ENCODE data around the gene UBE2J1. TPM values are rescaled to one million over a fixed set of nuclear protein-coding genes. Genes with fewer than 3 reads are reported as not detected.

UBE2J1 gene
- total and polyA plus RNA-seq, 3 experiments from 2014 or later = 27.1 to 36.0 (median 27.2) TPM

DNA sequence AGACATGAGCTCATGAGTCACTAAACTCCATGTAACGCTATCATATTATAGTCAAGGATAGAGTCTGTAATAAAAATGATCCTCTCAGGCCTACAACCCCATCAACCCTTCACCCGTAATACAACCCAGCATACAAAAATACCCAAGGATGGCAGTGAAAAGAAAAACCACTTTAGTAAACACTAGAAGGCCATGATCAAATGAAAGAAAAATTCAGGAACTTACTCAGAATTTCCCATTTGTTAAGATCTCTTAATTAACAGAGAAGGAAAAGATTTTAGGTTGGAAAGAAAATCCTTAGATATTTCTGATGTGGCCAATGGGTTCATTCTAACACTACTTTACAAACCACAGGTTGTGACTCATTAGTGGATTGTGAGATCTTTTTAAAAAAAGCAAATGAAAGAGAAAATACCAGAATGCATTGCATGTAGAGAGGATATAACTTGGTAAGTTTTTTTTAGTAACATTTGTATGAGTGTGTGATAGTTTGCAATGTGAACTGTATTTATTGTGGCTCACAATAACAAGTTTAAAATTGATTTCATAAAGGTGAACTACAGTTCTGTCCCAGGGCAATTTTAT lies 8.0 kb upstream of the UBE2J1 start:
- no peaks in the 10 kb centered on the region for H3K27me3 ChIP-seq (ENCODE audit: insufficient read depth, low read length, poor library complexity, severe bottlenecking)
- H3K4me1 Mint-ChIP-seq = peaks cover 24 to 47% (median 45%) of the 10 kb centered on the region in 3 donors
- H3K4me3 ChIP-seq (ENCODE audit: low read length) = no peak overlapping the region
- no peaks in the 10 kb centered on the region for H3K9me3 ChIP-seq (ENCODE audit: low read length)
- DNase-seq = no peak
- peaks cover 0 to 4% (median 1%) of the 10 kb centered on the region in 3 donors for H3K36me3 Mint-ChIP-seq
- no peaks in the 10 kb centered on the region for H3K27me3 Mint-ChIP-seq
- peak overlapping the region in 1 of 7 donors; percentile 51 for H3K4me3 Mint-ChIP-seq
- no peak overlapping the region for H3K27ac ChIP-seq (ENCODE audit: low read depth, low read length)
- H3K4me1 ChIP-seq (ENCODE audit: insufficient read depth, low read length) = peaks cover 24% of the 10 kb centered on the region
- no peaks in the 10 kb centered on the region for H3K9me3 Mint-ChIP-seq
- CTCF ChIA-PET = interaction anchor here (1.9 to 3.3 kb wide), 2 partner anchors 10 to 12 kb away, joined by 5 to 24 read pairs; no protein-coding TSS in a partner anchor
- peak overlapping the region in 3 of 8 donors; percentile 18 to 53 (median 19) for H3K27ac Mint-ChIP-seq
- POLR2A ChIA-PET = no interaction called here
- no peaks in the 10 kb centered on the region for H3K36me3 ChIP-seq (ENCODE audit: insufficient read depth, low read length)

DNA sequence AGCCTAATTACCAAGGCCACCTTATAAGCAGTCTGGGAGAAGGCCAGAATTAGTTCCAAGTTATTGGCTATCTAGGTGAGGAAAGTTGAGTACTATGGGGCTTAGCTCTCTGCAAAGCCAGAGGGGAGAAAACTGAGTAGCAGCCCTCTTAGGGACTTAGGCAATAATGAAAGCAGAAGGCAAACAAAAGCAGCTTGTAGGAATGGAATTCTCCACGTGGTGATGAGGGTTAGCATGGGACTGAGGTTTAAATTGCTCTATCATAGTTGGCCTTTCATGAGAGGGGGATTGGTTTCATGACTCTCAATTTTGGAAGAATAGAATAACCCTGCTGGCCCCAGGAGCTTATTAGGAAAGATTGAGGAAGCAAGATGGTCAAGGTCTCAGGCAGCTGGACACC lies 7.0 kb upstream of the UBE2J1 start:
- DNase-seq = no peak
- Mint-ChIP-seq H3K4me3 (peak overlapping the region in 1 of 7 donors; percentile 24), H3K27me3 (no peaks in the 10 kb centered on the region), H3K9me3 (no peaks in the 10 kb centered on the region), H3K4me1 (peaks cover 23 to 44% (median 37%) of the 10 kb centered on the region in 3 donors), H3K36me3 (peaks cover 0 to 4% (median 1%) of the 10 kb centered on the region in 3 donors), H3K27ac (peak overlapping the region in 2 of 8 donors; percentile 3 to 55)
- H3K4me3 ChIP-seq (ENCODE audit: low read length) = no peak overlapping the region
- CTCF ChIA-PET = interaction anchor here (1.9 to 3.3 kb wide), 2 partner anchors 9 to 13 kb away, joined by 5 to 24 read pairs; no protein-coding TSS in a partner anchor
- POLR2A ChIA-PET = interaction anchor here (0.6 kb wide), 1 partner anchor 313 kb away, joined by 3 read pairs; no protein-coding TSS in a partner anchor
- H3K36me3 ChIP-seq (ENCODE audit: insufficient read depth, low read length) = no peaks in the 10 kb centered on the region
- H3K9me3 ChIP-seq (ENCODE audit: low read length) = no peaks in the 10 kb centered on the region
- no peaks in the 10 kb centered on the region for H3K27me3 ChIP-seq (ENCODE audit: insufficient read depth, low read length, poor library complexity, severe bottlenecking)
- peaks cover 18% of the 10 kb centered on the region for H3K4me1 ChIP-seq (ENCODE audit: insufficient read depth, low read length)
- H3K27ac ChIP-seq (ENCODE audit: low read depth, low read length) = no peak overlapping the region

DNA sequence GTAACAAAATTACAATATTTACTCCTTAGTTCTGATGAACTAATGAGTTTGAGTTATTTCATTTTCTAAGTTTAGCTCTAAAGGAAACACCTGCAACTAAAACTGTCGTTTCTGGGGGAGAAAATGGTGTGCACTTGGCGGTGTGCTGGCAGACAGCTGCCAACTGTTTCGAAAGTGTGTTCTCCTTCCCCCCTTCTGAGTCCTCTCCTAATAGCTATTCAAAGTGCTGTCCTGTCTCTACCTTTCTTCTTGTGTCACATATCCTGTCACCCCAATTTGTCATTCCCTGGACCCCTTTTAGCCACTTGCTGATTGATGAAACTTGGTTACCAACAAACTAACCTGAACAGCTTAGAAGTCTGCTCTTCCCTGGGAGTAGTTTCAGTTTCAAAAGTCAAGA lies 4.9 kb upstream of the UBE2J1 start:
- DNase-seq = peak in 1 of 5 donors; percentile 34
- Mint-ChIP-seq H3K4me3 (peak overlapping the region; percentile 81 to 93 (median 91)), H3K4me1 (peaks cover 31 to 49% (median 44%) of the 10 kb centered on the region in 3 donors), H3K27ac (peak overlapping the region; percentile 55 to 97 (median 92)), H3K27me3 (no peaks in the 10 kb centered on the region), H3K36me3 (peaks cover 0 to 4% (median under 1%) of the 10 kb centered on the region in 3 donors), H3K9me3 (no peaks in the 10 kb centered on the region)
- Histone ChIP-seq H3K36me3 (ENCODE audit: insufficient read depth, low read length) (no peaks in the 10 kb centered on the region), H3K27ac (ENCODE audit: low read depth, low read length) (no peak overlapping the region), H3K27me3 (ENCODE audit: insufficient read depth, low read length, poor library complexity, severe bottlenecking) (no peaks in the 10 kb centered on the region), H3K9me3 (ENCODE audit: low read length) (no peaks in the 10 kb centered on the region), H3K4me3 (ENCODE audit: low read length) (peak overlapping the region; percentile 42), H3K4me1 (ENCODE audit: insufficient read depth, low read length) (peaks cover 24% of the 10 kb centered on the region)
- ChIA-PET CTCF (interaction anchor here (1.0 to 2.5 kb wide), 6 partner anchors 9 to 77 kb away, joined by 3 to 16 read pairs (median 4); no protein-coding TSS in a partner anchor), POLR2A (interaction anchor here (1.0 to 2.3 kb wide), 2 partner anchors 277 to 278 kb away, joined by 5 to 10 read pairs; partner anchors contain the start of gene PNRC1)

DNA sequence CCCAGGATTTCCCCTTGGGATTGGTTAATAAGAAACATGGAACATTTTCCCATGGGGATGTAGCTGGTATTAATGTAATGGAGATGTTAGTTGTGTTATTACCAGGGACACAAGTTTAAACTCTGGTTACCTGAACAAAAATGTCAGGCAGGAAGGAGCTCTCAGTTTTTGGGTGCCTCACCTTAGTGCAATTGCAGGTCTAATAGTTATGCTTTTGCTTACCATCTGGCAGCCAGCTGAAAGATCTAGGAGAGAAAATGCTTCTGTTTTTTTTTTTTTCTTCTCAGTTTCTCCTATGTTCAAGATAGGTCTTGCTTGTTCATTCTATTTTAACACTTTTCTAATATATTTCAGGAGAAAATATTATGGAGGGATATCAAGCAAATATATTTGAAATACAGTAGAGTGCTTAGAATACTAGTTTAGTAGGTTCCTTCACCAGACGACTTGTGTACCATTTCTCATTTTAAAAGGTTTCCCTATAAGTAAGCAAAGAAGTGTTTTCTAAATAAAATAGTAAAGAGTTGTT lies 4.2 kb upstream of the UBE2J1 start:
- Mint-ChIP-seq H3K9me3 (no peaks in the 10 kb centered on the region), H3K36me3 (peaks cover 0 to 7% (median 0%) of the 10 kb centered on the region in 3 donors), H3K27me3 (no peaks in the 10 kb centered on the region), H3K4me3 (peak overlapping the region; percentile 81 to 93 (median 91)), H3K4me1 (peaks cover 35 to 53% (median 48%) of the 10 kb centered on the region in 3 donors), H3K27ac (peak overlapping the region; percentile 39 to 97 (median 82))
- Histone ChIP-seq H3K4me1 (ENCODE audit: insufficient read depth, low read length) (peaks cover 25% of the 10 kb centered on the region), H3K9me3 (ENCODE audit: low read length) (no peaks in the 10 kb centered on the region), H3K27me3 (ENCODE audit: insufficient read depth, low read length, poor library complexity, severe bottlenecking) (no peaks in the 10 kb centered on the region), H3K27ac (ENCODE audit: low read depth, low read length) (no peak overlapping the region), H3K36me3 (ENCODE audit: insufficient read depth, low read length) (no peaks in the 10 kb centered on the region), H3K4me3 (ENCODE audit: low read length) (peak overlapping the region; percentile 17)
- no peak for DNase-seq
- CTCF ChIA-PET = interaction anchor here (1.0 to 2.5 kb wide), 7 partner anchors 8 to 77 kb away, joined by 3 to 16 read pairs (median 4); no protein-coding TSS in a partner anchor
- POLR2A ChIA-PET = interaction anchor here (1.0 to 2.3 kb wide), 3 partner anchors 55 to 277 kb away, joined by 3 to 10 read pairs (median 5); partner anchors contain the start of genes PNRC1 and RRAGD

DNA sequence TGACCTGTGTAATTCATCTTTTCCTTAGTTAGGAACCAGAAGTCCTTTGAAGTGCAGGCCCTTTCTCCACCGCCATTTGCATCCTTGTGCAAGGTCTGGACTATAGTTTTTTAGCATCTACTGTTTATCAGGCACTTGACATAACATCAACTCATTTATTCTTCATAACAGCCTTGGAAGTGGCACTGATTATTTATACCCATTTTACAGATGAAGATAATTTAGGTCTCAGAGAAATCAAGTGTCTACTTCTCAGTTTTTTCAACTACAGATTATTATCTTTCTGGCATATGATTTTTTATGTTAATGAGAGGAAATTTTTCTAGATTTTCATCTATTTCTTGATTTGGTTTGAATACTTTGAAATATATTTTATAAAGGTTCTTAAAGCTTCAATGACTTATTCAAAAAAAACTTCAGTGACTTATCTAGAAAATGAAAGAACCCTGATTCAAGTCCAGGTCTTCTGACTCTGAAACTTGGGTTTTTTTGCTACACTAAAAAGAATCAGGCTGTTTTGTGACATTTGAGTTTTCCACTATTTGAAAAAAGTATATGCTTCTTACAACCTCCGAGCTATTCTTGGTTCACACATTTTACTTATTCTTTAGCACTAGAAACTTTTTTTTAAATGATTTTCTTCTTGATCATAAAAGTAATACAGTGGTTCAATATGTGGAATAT lies 3.1 kb upstream of the UBE2J1 start:
- no peaks in the 10 kb centered on the region for H3K36me3 ChIP-seq (ENCODE audit: insufficient read depth, low read length)
- Mint-ChIP-seq H3K9me3 (no peaks in the 10 kb centered on the region), H3K4me3 (peak overlapping the region in 3 of 7 donors; percentile 2 to 39 (median 13)), H3K4me1 (peaks cover 43 to 57% (median 51%) of the 10 kb centered on the region in 3 donors), H3K27ac (peak overlapping the region in 1 of 8 donors; percentile 42), H3K36me3 (peaks cover 0 to 7% (median 0%) of the 10 kb centered on the region in 3 donors), H3K27me3 (no peaks in the 10 kb centered on the region)
- H3K4me3 ChIP-seq (ENCODE audit: low read length) = no peak overlapping the region
- ChIA-PET CTCF (interaction anchor here (1.1 to 2.5 kb wide), 7 partner anchors 10 to 20 kb away, joined by 3 to 16 read pairs (median 6); no protein-coding TSS in a partner anchor), POLR2A (interaction anchor here (2.3 kb wide), 1 partner anchor 276 kb away, joined by 10 read pairs; no protein-coding TSS in a partner anchor)
- H3K27me3 ChIP-seq (ENCODE audit: insufficient read depth, low read length, poor library complexity, severe bottlenecking) = no peaks in the 10 kb centered on the region
- peaks cover 35% of the 10 kb centered on the region for H3K4me1 ChIP-seq (ENCODE audit: insufficient read depth, low read length)
- H3K27ac ChIP-seq (ENCODE audit: low read depth, low read length) = no peak overlapping the region
- H3K9me3 ChIP-seq (ENCODE audit: low read length) = no peaks in the 10 kb centered on the region
- no peak for DNase-seq

DNA sequence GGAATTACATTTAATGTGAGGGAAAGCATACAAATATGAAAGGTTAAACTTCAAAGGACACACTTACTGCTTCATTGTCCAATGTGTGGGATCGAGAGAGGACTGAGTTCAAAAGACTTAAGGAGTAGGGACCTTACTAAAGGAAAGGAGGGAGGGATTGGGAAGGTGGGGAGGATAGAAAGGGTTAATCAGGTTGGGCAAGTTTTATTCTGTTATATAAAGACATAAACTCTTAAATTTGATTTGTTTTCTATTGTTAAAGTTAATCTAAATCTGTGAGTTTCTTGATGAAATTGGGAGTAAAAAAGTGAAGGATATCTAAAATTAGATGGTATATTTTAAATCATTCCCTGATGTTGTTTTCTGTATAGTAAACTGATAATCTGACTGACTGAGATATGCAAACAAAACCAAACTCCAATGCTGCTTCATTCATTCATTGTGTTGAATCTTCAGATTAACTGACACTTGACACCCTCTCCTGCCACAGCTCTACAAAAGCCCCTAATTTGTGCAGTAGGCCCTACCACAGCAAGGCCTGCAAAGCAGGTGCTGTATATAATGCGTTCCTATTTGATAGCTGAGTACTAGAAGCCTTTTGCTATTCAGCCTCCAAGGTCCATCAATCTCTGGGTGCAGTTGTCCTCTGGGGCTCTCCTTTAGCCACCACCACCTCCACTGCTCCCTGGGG lies 1.3 kb upstream of the UBE2J1 start:
- peak overlapping the region; percentile 79 to 96 (median 93) for H3K4me3 Mint-ChIP-seq
- Histone ChIP-seq H3K27me3 (ENCODE audit: insufficient read depth, low read length, poor library complexity, severe bottlenecking) (no peaks in the 10 kb centered on the region), H3K4me1 (ENCODE audit: insufficient read depth, low read length) (peaks cover 49% of the 10 kb centered on the region), H3K36me3 (ENCODE audit: insufficient read depth, low read length) (no peaks in the 10 kb centered on the region), H3K9me3 (ENCODE audit: low read length) (no peaks in the 10 kb centered on the region), H3K4me3 (ENCODE audit: low read length) (no peak overlapping the region), H3K27ac (ENCODE audit: low read depth, low read length) (peak overlapping the region; percentile 85)
- no peak for DNase-seq
- peaks cover 0 to 7% (median 0%) of the 10 kb centered on the region in 3 donors for H3K36me3 Mint-ChIP-seq
- no peaks in the 10 kb centered on the region for H3K27me3 Mint-ChIP-seq
- peaks cover 56 to 69% (median 64%) of the 10 kb centered on the region in 3 donors for H3K4me1 Mint-ChIP-seq
- POLR2A ChIA-PET = interaction anchor here (1.3 to 3.9 kb wide), 2 partner anchors 10 to 274 kb away, joined by 4 to 59 read pairs; partner anchors contain the start of gene PNRC1
- no peaks in the 10 kb centered on the region for H3K9me3 Mint-ChIP-seq
- H3K27ac Mint-ChIP-seq = peak overlapping the region; percentile 85 to 97 (median 92)
- CTCF ChIA-PET = interaction anchor here (1.3 to 5.3 kb wide), 4 partner anchors 12 to 56 kb away, joined by 3 to 41 read pairs (median 6); no protein-coding TSS in a partner anchor

DNA sequence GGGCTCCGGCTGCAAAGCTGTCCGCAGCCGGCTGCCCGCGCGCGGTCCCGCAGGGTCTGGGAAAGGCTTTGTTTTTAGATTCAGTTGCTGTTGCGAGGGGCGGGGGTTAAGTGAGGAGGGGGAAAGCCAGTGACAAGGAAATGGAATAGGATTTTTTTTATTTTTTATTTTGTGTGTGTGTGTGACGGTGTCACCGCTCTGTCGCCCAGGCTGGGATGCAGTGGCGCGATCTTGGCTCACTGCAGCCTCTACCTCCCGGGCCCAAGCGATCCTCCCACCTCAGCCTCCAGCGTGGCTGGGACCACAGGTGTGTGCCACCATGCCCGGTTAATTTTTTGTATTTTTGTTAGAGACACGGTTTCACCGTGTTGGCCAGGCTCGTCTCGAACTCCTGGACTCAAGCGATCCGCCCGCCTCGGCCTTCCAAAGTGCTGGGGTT lies 615 bp upstream of the UBE2J1 start:
- H3K27ac ChIP-seq (ENCODE audit: low read depth, low read length) = peak overlapping the region; percentile 85
- no peaks in the 10 kb centered on the region for H3K36me3 ChIP-seq (ENCODE audit: insufficient read depth, low read length)
- Mint-ChIP-seq H3K27me3 (no peaks in the 10 kb centered on the region), H3K4me3 (peak overlapping the region; percentile 79 to 96 (median 93)), H3K36me3 (peaks cover 0 to 7% (median 0%) of the 10 kb centered on the region in 3 donors), H3K4me1 (peaks cover 62 to 74% (median 69%) of the 10 kb centered on the region in 3 donors), H3K27ac (peak overlapping the region; percentile 85 to 97 (median 92)), H3K9me3 (no peaks in the 10 kb centered on the region)
- H3K27me3 ChIP-seq (ENCODE audit: insufficient read depth, low read length, poor library complexity, severe bottlenecking) = no peaks in the 10 kb centered on the region
- DNase-seq = peak in 1 of 5 donors; percentile 54
- ChIA-PET POLR2A (interaction anchor here (0.5 to 3.9 kb wide), 10 partner anchors 10 to 1662 kb away, joined by 3 to 59 read pairs (median 4); partner anchors contain the start of gene PNRC1), CTCF (interaction anchor here (1.3 to 5.3 kb wide), 2 partner anchors 13 to 19 kb away, joined by 4 to 41 read pairs; no protein-coding TSS in a partner anchor)
- peak overlapping the region; percentile 69 for H3K4me3 ChIP-seq (ENCODE audit: low read length)
- H3K9me3 ChIP-seq (ENCODE audit: low read length) = no peaks in the 10 kb centered on the region
- H3K4me1 ChIP-seq (ENCODE audit: insufficient read depth, low read length) = peaks cover 52% of the 10 kb centered on the region

All from CD8-positive, alpha-beta memory T cell (primary cell).